GM10266 (cell line): ENCODE data around the gene CYSTM1.

Experiments used
- DNase-seq: peaks from one replicate; pipeline ENCODE4 v3.0.0; 2012; ENCODE audit errors: extremely low spot score
- CTCF ChIP-seq: IDR thresholded peaks from 2 replicates; pipeline ENCODE4 v1.5.1; 2012; ENCODE audit warnings: mild to moderate bottlenecking, low read depth; ENCODE audit not compliant: control insufficient read depth, insufficient read depth; ENCODE audit errors: missing control alignments

CYSTM1 gene

GRCh38 chr5:140252470-140253126 lies 77.6 kb downstream of the CYSTM1 start:
- no peak for DNase-seq
- TF ChIP-seq CTCF: no peak

- TF ChIP-seq CTCF: no peak
Observed at GRCh38 chr5:140253985-140254384, 79.0 kb downstream of the CYSTM1 start.

GRCh38 chr5:140255460-140256157 lies 80.6 kb downstream of the CYSTM1 start:
- TF ChIP-seq CTCF: no peak
- no peak for DNase-seq

More at GRCh38 chr5:140253985-140254384, 79.0 kb downstream of the CYSTM1 start:
- DNase-seq: no peak

GRCh38 chr5:140256726-140257125 lies 81.7 kb downstream of the CYSTM1 start:
- no peak for TF ChIP-seq CTCF
- no peak for DNase-seq

- TF ChIP-seq CTCF: no peak
- DNase-seq: no peak
Observed at GRCh38 chr5:140258016-140258415, 83.0 kb downstream of the CYSTM1 start.

- DNase-seq: no peak
- no peak for TF ChIP-seq CTCF
Observed at GRCh38 chr5:140258873-140259272, 83.9 kb downstream of the CYSTM1 start.

GRCh38 chr5:140259500-140259899 lies 84.5 kb downstream of the CYSTM1 start:
- TF ChIP-seq CTCF: no peak
- DNase-seq: no peak
